Astrocyte of the spinal cord (primary cell): ENCODE data around the gene MBNL1.

Experiments
- DNase-seq: peaks from one replicate; pipeline ENCODE4 v3.0.0; 2011; ENCODE audit warnings: low read depth, low spot score
- H3K4me3 ChIP-seq: 2 replicates; pipeline ENCODE4 v1.5.1; 2011; ENCODE audit warnings: low read depth, mild to moderate bottlenecking, low read length, moderate library complexity
- CTCF ChIP-seq: IDR thresholded peaks from 2 replicates; pipeline ENCODE4 v1.5.1; 2012; ENCODE audit warnings: low read depth, mild to moderate bottlenecking, low read length, inconsistent platforms
- in situ Hi-C: cut with HindIII; loops from 2 replicates; pipeline ENCODE4 v1.10.0; 2017; ENCODE audit warnings: low sequenced_read_pairs

MBNL1 gene

GRCh38 chr3:152459572-152459971, 190.8 kb downstream of the MBNL1 start:
- no peak for TF ChIP-seq CTCF
- in situ Hi-C loops, result no loop called here
- no peak overlapping the region for H3K4me3 ChIP-seq
- no peak for DNase-seq

GRCh38 chr3:152460936-152461335, 192.2 kb downstream of the MBNL1 start:
- in situ Hi-C loops, result no loop called here
- H3K4me3 ChIP-seq, result no peak overlapping the region
- TF ChIP-seq CTCF, result no peak
- no peak for DNase-seq

- no peak for DNase-seq
Measured at GRCh38 chr3:152461460-152461859, 192.7 kb downstream of the MBNL1 start.

GRCh38 chr3:152466784-152467183, 198.1 kb downstream of the MBNL1 start:
- H3K4me3 ChIP-seq, result no peak overlapping the region
- peak; percentile 50 for DNase-seq
- in situ Hi-C loops, result no loop called here
- TF ChIP-seq CTCF, result peak; percentile 42

More at GRCh38 chr3:152461460-152461859, 192.7 kb downstream of the MBNL1 start:
- no peak for TF ChIP-seq CTCF
- H3K4me3 ChIP-seq, result no peak overlapping the region
- in situ Hi-C loops, result no loop called here

GRCh38 chr3:152469248-152470025, 200.7 kb downstream of the MBNL1 start:
- H3K4me3 ChIP-seq, result no peak overlapping the region
- TF ChIP-seq CTCF, result no peak
- DNase-seq, result no peak
- in situ Hi-C loops, result no loop called here

- in situ Hi-C loops, result no loop called here
- DNase-seq, result no peak
- no peak overlapping the region for H3K4me3 ChIP-seq
- TF ChIP-seq CTCF, result no peak
Measured at GRCh38 chr3:152470095-152470494, 201.4 kb downstream of the MBNL1 start.
